Smooth muscle cell of the coronary artery (primary cell): ENCODE data around the gene FBXO9. TPM values are rescaled to one million over a fixed set of nuclear protein-coding genes. Genes with fewer than 3 reads are reported as not detected.

ENCODE experiments used
- total RNA-seq: library from RNA; depleted of rRNA; stranded (reverse); fragments of >200 nt; gene quantifications from 2 replicates; pipeline ENCODE4 v1.2.3, GENCODE V29; 2014; ENCODE audit warnings: low replicate concordance

FBXO9 gene
- 25.9 and 33.9 TPM in 2 replicates for total RNA-seq

DNA sequence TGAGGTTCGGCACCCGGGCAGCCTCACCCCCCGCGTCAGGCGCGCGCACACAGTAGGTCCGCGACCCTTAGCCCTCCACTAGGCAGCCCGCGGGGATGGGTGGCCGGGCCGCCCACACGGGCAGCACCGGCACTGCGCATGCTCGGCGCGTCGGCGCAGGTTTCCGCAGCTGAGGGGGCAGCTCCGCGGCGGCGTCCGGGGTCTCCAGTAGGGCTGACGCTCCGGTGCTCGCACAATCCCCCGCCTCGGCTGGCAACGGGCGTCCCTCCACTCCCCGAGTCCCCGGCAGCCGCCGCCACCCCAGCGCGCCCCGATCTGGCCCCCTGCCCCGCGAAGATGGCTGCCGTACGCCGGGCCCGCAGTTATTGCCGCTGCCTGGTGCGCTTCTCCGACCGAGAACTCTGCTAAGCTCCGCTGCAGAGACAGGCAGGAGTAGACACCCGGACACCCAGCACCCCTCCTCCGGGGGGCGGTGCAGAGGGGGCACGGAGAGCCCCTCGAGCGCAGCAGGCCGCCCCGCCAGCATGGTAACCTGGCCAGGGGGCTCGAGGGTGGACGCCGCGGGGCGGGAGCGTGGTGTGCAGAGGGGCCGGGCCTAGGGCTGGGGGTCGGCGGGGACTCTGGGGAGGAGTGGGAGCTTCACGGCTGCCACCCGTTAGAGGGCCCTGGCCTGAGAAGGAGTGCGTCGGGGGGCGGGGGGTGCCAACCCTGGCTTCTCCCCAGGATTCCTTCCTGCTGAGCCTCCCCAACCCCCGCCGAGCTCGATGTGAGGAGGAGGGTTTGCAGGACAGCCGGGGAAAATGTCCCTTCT is at the start of gene FBXO9:
Gene FBXO9 (plus strand): TSS at position 139 of the 811 bp plus-strand sequence. CDS start 386 bp downstream, at position 525.

DNA sequence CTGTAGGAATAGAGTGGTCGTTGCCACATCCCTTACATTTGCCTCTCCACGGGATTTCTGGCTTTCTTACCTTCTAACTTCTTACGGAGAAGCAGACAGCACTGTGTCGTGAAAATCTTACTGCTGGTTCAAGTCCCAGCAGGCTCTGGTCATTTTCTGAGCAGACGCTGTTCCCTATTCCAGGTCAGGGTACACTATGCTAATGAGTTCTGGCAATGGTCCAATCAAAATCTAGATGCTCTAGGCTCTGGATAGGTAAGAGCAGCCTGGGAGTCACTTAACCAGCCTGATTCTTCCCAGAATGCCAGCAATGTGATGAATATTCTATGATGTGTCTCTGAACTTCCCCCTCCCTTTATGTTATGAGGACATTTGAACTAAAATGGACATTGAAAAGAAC is 83.5 kb downstream of the FBXO9 start, which contains the start of gene GCM1:
Gene GCM1 (minus strand): TSS at position 158 of the 400 bp plus-strand sequence. CDS start 3,209 bp downstream, outside the sequence.

Other genes with a start within 250 kb of the FBXO9 start
- not detected in 2 replicates for gene GSTA5, start 224.6 kb upstream of the FBXO9 start, total RNA-seq
- not detected in 2 replicates for gene GSTA3, start 155.7 kb upstream of the FBXO9 start, total RNA-seq
- 19.1 and 25.3 TPM in 2 replicates for gene GSTA4, start 70.1 kb upstream of the FBXO9 start, total RNA-seq
- gene CILK1, start 3.6 kb upstream of the FBXO9 start, total RNA-seq = 3.3 and 4.4 TPM in 2 replicates
- gene GCM1, start 83.4 kb downstream of the FBXO9 start, total RNA-seq = not detected in 2 replicates